Measurements from ENCODE around the gene OR6K2.

OR6K2 gene

DNA sequence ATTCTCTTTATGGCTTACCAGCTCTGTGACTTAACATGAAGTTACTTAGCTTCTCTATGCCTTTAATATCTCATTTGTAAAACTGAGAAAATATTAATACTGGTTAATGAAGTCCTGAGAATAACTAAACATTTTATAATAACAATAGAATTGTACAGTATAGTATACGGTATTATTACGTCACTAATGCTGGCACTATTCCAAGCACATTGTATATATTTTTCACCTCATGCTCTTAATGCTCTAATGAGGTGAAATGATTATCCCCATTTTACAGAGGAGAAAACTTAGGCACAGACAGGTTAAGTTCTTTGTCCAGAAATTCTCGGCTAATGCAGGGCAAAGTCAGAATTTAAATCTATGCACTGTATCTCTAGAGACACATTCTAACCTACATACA, 19.2 kb upstream of the OR6K2 start:
- no peak for TF ChIP-seq ZBTB7A (IDR thresholded peaks at IDR 0.05; ENCODE audit: low read depth)
- no peak for TF ChIP-seq TAF1 (IDR thresholded peaks at IDR 0.05; ENCODE audit: low read depth)
- no peak for TF ChIP-seq YY1 (IDR thresholded peaks at IDR 0.05; ENCODE audit: low read depth)
- TF ChIP-seq CEBPB (IDR thresholded peaks at IDR 0.05) = no peak
- no peak for TF ChIP-seq NFIC (IDR thresholded peaks at IDR 0.05)
- no peak for TF ChIP-seq EGR1 (IDR thresholded peaks at IDR 0.05)
- TF ChIP-seq, protein P1, sequence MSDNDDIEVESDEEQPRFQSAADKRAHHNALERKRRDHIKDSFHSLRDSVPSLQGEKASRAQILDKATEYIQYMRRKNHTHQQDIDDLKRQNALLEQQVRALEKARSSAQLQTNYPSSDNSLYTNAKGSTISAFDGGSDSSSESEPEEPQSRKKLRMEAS (IDR thresholded peaks at IDR 0.05) = no peak
- TF ChIP-seq, protein P2, sequence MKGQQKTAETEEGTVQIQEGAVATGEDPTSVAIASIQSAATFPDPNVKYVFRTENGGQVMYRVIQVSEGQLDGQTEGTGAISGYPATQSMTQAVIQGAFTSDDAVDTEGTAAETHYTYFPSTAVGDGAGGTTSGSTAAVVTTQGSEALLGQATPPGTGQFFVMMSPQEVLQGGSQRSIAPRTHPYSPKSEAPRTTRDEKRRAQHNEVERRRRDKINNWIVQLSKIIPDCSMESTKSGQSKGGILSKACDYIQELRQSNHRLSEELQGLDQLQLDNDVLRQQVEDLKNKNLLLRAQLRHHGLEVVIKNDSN (IDR thresholded peaks at IDR 0.05) = no peak
- TF ChIP-seq, protein P3, sequence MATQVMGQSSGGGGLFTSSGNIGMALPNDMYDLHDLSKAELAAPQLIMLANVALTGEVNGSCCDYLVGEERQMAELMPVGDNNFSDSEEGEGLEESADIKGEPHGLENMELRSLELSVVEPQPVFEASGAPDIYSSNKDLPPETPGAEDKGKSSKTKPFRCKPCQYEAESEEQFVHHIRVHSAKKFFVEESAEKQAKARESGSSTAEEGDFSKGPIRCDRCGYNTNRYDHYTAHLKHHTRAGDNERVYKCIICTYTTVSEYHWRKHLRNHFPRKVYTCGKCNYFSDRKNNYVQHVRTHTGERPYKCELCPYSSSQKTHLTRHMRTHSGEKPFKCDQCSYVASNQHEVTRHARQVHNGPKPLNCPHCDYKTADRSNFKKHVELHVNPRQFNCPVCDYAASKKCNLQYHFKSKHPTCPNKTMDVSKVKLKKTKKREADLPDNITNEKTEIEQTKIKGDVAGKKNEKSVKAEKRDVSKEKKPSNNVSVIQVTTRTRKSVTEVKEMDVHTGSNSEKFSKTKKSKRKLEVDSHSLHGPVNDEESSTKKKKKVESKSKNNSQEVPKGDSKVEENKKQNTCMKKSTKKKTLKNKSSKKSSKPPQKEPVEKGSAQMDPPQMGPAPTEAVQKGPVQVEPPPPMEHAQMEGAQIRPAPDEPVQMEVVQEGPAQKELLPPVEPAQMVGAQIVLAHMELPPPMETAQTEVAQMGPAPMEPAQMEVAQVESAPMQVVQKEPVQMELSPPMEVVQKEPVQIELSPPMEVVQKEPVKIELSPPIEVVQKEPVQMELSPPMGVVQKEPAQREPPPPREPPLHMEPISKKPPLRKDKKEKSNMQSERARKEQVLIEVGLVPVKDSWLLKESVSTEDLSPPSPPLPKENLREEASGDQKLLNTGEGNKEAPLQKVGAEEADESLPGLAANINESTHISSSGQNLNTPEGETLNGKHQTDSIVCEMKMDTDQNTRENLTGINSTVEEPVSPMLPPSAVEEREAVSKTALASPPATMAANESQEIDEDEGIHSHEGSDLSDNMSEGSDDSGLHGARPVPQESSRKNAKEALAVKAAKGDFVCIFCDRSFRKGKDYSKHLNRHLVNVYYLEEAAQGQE (IDR thresholded peaks at IDR 0.05; ENCODE audit: low read depth) = no peak
- no peak for TF ChIP-seq TEAD4 (IDR thresholded peaks at IDR 0.05)
- TF ChIP-seq RAD21 (IDR thresholded peaks at IDR 0.05; ENCODE audit: low read depth) = no peak
- no peak for TF ChIP-seq FOXM1 (IDR thresholded peaks at IDR 0.05; ENCODE audit: borderline replicate concordance, low read depth)

DNA sequence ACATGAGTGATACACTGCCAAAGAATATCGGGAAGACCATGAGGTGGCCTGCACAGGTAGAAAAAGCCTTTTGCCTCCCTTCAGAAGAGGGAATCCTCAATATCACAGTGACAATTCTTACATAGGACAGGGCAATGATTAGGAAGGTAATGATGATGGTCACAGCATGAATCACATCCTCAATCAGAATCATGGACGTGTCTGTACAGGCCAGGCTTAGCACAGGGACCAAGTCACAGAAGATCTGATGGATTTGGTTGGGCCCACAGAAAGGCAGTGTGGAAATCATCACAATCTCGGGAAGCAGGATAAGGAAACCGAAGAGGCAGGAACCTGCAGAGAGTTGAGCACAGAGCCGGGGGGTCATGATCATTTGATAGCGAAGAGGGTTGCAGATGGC, 16.9 kb upstream of the OR6K2 start:
- TF ChIP-seq NFIC (IDR thresholded peaks at IDR 0.05) (no peak), CEBPB (IDR thresholded peaks at IDR 0.05) (no peak), ZBTB7A (IDR thresholded peaks at IDR 0.05; ENCODE audit: low read depth) (no peak), CREB1 (IDR thresholded peaks at IDR 0.05; ENCODE audit: low read depth) (no peak), RAD21 (IDR thresholded peaks at IDR 0.05; ENCODE audit: low read depth) (no peak), TAF1 (IDR thresholded peaks at IDR 0.05; ENCODE audit: low read depth) (no peak)
- TF ChIP-seq, protein P2 (IDR thresholded peaks at IDR 0.05) = no peak
- TF ChIP-seq, protein P1 (IDR thresholded peaks at IDR 0.05) = no peak

DNA sequence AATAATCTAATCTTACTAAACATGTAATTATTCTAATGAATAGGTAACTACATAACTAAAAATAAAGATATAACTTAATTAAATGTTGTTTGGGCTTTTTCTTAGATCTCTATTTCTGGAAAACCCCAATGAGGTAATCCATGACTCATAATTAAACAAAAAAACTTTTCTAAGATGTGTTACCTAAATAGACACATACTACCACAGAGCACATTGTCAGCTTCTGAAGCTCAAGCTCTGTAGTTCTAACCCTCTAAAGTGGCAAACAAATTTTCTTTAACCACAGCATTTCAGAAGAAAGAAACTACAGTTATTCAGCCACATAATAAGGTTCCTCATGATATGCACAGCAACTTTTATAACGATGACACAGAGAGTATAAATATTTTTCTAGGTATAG, 15.9 kb upstream of the OR6K2 start:
- TF ChIP-seq NFIC (IDR thresholded peaks at IDR 0.05) (no peak), RAD21 (IDR thresholded peaks at IDR 0.05; ENCODE audit: low read depth) (no peak), TEAD4 (IDR thresholded peaks at IDR 0.05) (no peak), TAF1 (IDR thresholded peaks at IDR 0.05; ENCODE audit: low read depth) (no peak), CREB1 (IDR thresholded peaks at IDR 0.05; ENCODE audit: low read depth) (no peak), FOXM1 (IDR thresholded peaks at IDR 0.05; ENCODE audit: borderline replicate concordance, low read depth) (no peak), CEBPB (IDR thresholded peaks at IDR 0.05) (no peak), EGR1 (IDR thresholded peaks at IDR 0.05) (no peak), YY1 (IDR thresholded peaks at IDR 0.05; ENCODE audit: low read depth) (no peak)
- TF ChIP-seq, protein P3 (IDR thresholded peaks at IDR 0.05; ENCODE audit: low read depth) = no peak
- TF ChIP-seq, protein P2 (IDR thresholded peaks at IDR 0.05) = no peak
- TF ChIP-seq, protein P1 (IDR thresholded peaks at IDR 0.05) = no peak

DNA sequence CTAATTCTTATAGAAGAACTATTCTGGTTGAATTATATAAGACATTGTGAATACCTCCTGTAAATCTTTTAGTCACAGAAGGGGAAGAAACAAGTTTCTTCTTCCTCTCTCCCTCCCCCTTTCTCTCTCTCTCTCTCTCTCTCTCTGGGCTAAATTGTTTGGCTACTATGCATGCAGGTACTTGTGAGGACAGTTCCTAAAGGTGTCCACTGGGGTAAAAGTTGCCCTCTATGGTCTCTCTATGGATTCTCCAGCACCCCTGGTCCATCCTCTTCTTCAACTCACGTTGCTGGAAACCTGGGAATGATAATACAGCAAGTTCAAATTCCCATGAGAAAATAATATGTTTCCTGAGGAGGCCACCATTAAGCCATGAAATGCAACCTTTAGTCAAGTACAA, 14.3 kb upstream of the OR6K2 start:
- TF ChIP-seq EGR1 (IDR thresholded peaks at IDR 0.05) (no peak), ZBTB7A (IDR thresholded peaks at IDR 0.05; ENCODE audit: low read depth) (no peak), CREB1 (IDR thresholded peaks at IDR 0.05; ENCODE audit: low read depth) (no peak), YY1 (IDR thresholded peaks at IDR 0.05; ENCODE audit: low read depth) (no peak), TEAD4 (IDR thresholded peaks at IDR 0.05) (no peak)
- TF ChIP-seq, protein P1 (IDR thresholded peaks at IDR 0.05) = no peak
- TF ChIP-seq, protein P2 (IDR thresholded peaks at IDR 0.05) = no peak

DNA sequence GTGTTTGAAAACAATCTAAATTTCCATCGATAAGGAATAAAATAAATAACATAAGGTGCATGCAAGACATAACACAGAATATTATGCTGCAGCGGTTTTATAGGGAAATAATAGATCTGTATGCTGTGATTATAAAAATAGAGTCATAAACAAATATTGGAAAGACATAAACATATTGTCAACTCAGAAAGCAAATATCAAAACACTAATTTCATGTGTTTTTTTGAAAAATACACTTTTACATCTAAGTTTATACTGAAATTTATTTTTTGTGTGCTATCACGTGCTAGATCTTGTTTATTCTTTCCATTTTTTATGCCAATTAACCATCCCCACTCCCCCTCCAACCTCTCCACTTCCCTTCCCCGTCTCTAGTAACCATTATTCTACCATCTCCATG, 10.6 kb upstream of the OR6K2 start:
- TF ChIP-seq RAD21 (IDR thresholded peaks at IDR 0.05; ENCODE audit: low read depth) = no peak
- no peak for TF ChIP-seq EP300 (IDR thresholded peaks at IDR 0.05; ENCODE audit: borderline replicate concordance)
- no peak for TF ChIP-seq NFIC (IDR thresholded peaks at IDR 0.05)
- no peak for TF ChIP-seq TCF12 (IDR thresholded peaks at IDR 0.05; ENCODE audit: low read depth)
- TF ChIP-seq, protein P2 (IDR thresholded peaks at IDR 0.05) = no peak
- TF ChIP-seq, protein P3 (IDR thresholded peaks at IDR 0.05; ENCODE audit: low read depth) = no peak
- TF ChIP-seq EGR1 (IDR thresholded peaks at IDR 0.05) = no peak
- no peak for TF ChIP-seq CREB1 (IDR thresholded peaks at IDR 0.05; ENCODE audit: low read depth)
- TF ChIP-seq FOXM1 (IDR thresholded peaks at IDR 0.05; ENCODE audit: borderline replicate concordance, low read depth) = no peak
- TF ChIP-seq TAF1 (IDR thresholded peaks at IDR 0.05; ENCODE audit: low read depth) = no peak
- no peak for TF ChIP-seq TEAD4 (IDR thresholded peaks at IDR 0.05)
- TF ChIP-seq ZBTB7A (IDR thresholded peaks at IDR 0.05; ENCODE audit: low read depth) = no peak
- TF ChIP-seq, protein P1 (IDR thresholded peaks at IDR 0.05) = no peak
- TF ChIP-seq YY1 (IDR thresholded peaks at IDR 0.05; ENCODE audit: low read depth) = no peak
